Mesendoderm (in vitro differentiated cells): ENCODE measurements around the gene MTFR1L.

Source experiments
- DNase-seq: peaks from one replicate; pipeline ENCODE4 v3.0.0; 2013
- H2AK5ac ChIP-seq: 2 replicates; pipeline ENCODE4 v1.6.1; 2013; ENCODE audit warnings: low read length, inconsistent platforms
- H2BK120ac ChIP-seq: 2 replicates; pipeline ENCODE4 v1.6.1; 2013; ENCODE audit warnings: low read depth, mild to moderate bottlenecking, low read length, moderate library complexity, mixed read lengths
- H2BK15ac ChIP-seq: replicated peaks from 2 replicates; pipeline ENCODE4 v1.6.1; 2013; ENCODE audit warnings: low read depth, mild to moderate bottlenecking, moderate library complexity
- H2BK5ac ChIP-seq: 2 replicates; pipeline ENCODE4 v1.6.1; 2013; ENCODE audit warnings: low read length, inconsistent platforms
- H3K18ac ChIP-seq: 2 replicates; pipeline ENCODE4 v1.6.1; 2013; ENCODE audit warnings: mild to moderate bottlenecking, low read length, mixed read lengths
- H3K23ac ChIP-seq: one replicate; pipeline ENCODE4 v1.6.1; 2013; ENCODE audit warnings: low read length
- H3K27ac ChIP-seq: 2 replicates; pipeline ENCODE4 v1.5.1; 2013; ENCODE audit warnings: low read depth, mild to moderate bottlenecking, inconsistent platforms, low read length, moderate library complexity
- H3K27me3 ChIP-seq: 2 replicates; pipeline ENCODE4 v1.6.1; 2013; ENCODE audit warnings: low read length, control low read depth, mild to moderate bottlenecking, inconsistent platforms; ENCODE audit not compliant: insufficient read depth, poor library complexity
- H3K36me3 ChIP-seq: 2 replicates; pipeline ENCODE4 v1.6.1; 2013; ENCODE audit warnings: low read length, inconsistent platforms; ENCODE audit not compliant: control insufficient read depth, insufficient read depth
- H3K4ac ChIP-seq: one replicate; pipeline ENCODE4 v1.6.1; 2013; ENCODE audit warnings: low read depth, mild to moderate bottlenecking, low read length, moderate library complexity
- H3K4me1 ChIP-seq: 2 replicates; pipeline ENCODE4 v1.6.1; 2013; ENCODE audit warnings: low read depth, low read length, inconsistent platforms; ENCODE audit not compliant: control insufficient read depth
- H3K4me2 ChIP-seq: 2 replicates; pipeline ENCODE4 v1.6.1; 2013; ENCODE audit warnings: low read length
- H3K4me3 ChIP-seq: 2 replicates; pipeline ENCODE4 v1.5.1; 2013; ENCODE audit warnings: mild to moderate bottlenecking, low read length
- H3K56ac ChIP-seq: one replicate; pipeline ENCODE4 v1.6.1; 2013; ENCODE audit warnings: low read length
- H3K79me1 ChIP-seq: 2 replicates; pipeline ENCODE4 v1.6.1; 2013; ENCODE audit warnings: low read length, inconsistent platforms
- H3K79me2 ChIP-seq: 2 replicates; pipeline ENCODE4 v1.6.1; 2013; ENCODE audit warnings: mild to moderate bottlenecking, low read length; ENCODE audit not compliant: control insufficient read depth, insufficient read depth
- H3K9ac ChIP-seq: 2 replicates; pipeline ENCODE4 v1.6.1; 2013; ENCODE audit warnings: low read length, inconsistent platforms
- H4K5ac ChIP-seq: one replicate; pipeline ENCODE4 v1.6.1; 2013; ENCODE audit warnings: low read length
- H4K8ac ChIP-seq: one replicate; pipeline ENCODE4 v1.6.1; 2013; ENCODE audit warnings: low read depth, mild to moderate bottlenecking, control low read depth, low read length, moderate library complexity
- WGBS: extraction: QIAGEN DNeasy Blood & Tissue Kit; methylation state at CpG from one replicate; pipeline ENCODE4 v1.1.7; 2013; ENCODE audit warnings: low lambda C conversion rate, missing lambda C conversion rate; ENCODE audit not compliant: insufficient coverage; ENCODE audit errors: extremely low coverage; 5-methylcytosine and 5-hydroxymethylcytosine counted together

MTFR1L gene

DNA sequence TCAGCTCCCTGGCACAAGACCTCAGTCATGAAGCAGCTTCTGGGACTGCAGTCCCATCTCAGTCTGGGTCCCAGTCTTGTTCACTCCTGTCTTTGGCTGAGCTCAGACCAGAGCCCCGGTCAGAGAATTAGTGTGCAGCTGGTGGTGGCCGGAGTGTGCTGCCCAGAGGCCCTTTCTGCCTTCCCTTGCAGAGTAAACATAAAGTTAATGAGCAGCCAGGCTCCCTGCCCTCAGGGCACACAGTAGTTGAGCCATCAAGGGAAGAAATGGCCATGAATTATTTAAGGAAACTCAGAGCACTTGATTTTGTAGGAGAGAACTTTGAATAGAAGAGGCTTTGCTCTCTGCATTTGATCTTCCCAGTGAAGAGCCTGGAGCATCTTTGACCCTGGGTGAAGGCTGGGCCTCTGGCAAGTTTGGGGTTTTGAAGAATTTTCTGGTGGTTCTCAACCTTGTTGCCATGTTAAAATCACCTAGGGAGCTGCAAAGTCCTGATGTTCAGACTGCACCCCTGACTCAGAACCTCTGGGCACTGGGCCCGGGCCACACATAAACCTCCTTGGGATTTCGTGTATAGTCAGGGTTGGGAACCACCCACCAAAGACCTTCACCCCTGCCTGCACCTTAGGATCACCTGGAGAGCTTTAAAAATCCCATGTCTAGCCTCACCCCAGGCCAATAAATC, 46.2 kb upstream of the MTFR1L start:
- peak; percentile 42 for DNase-seq
- H3K18ac ChIP-seq, result no peak overlapping the region
- H2BK15ac ChIP-seq, result no peak overlapping the region
- no CpG with 5 or more reads among the region's 4 CpGs for WGBS
- no peak overlapping the region for H3K4me3 ChIP-seq
- no peaks in the 10 kb centered on the region for H3K36me3 ChIP-seq
- no peak overlapping the region for H4K5ac ChIP-seq
- H3K9ac ChIP-seq, result no peak overlapping the region
- H2BK5ac ChIP-seq, result no peak overlapping the region
- no peaks in the 10 kb centered on the region for H3K4me1 ChIP-seq
- H3K4ac ChIP-seq, result no peak overlapping the region
- H3K79me2 ChIP-seq, result no peaks in the 10 kb centered on the region
- no peak overlapping the region for H3K27ac ChIP-seq
- H3K56ac ChIP-seq, result no peak overlapping the region
- H2AK5ac ChIP-seq, result no peak overlapping the region
- no peaks in the 10 kb centered on the region for H3K27me3 ChIP-seq
- H4K8ac ChIP-seq, result no peak overlapping the region
- H3K23ac ChIP-seq, result no peak overlapping the region
- no peak overlapping the region for H2BK120ac ChIP-seq
- no peak overlapping the region for H3K4me2 ChIP-seq
- H3K79me1 ChIP-seq, result no peaks in the 10 kb centered on the region

DNA sequence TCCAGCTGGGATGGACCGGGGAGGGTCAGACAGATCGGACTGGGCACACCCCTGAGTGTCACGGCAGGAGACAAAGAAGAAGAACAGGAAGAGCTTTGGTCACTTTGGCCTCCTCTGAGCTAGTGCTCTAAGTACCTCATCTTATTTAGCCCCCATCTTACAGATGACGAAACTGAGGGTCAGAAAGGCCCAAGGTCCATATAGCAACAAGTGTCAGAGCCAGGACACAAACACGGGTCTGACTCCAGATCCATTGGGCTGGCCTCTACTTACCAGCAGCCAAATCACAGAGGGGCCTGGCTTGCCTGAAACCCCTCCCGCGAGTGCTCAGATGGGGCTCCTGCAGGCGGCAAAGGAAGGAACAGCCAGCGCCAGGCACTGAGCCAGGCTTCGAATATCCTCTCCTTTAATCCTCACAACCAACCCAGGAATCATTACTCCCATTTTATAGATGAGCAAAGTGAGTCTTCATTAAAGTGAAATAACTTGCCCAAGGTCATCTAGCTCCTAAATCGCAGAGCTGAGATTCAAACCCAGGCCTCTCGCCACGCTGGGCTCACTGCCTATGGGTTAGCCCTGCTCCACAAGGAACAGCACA, 45.4 kb upstream of the MTFR1L start:
- Histone ChIP-seq H3K9ac (no peak overlapping the region), H3K79me1 (no peaks in the 10 kb centered on the region), H2BK5ac (no peak overlapping the region), H4K5ac (no peak overlapping the region), H3K56ac (no peak overlapping the region), H3K36me3 (no peaks in the 10 kb centered on the region), H3K4me2 (no peak overlapping the region), H3K27ac (no peak overlapping the region), H2AK5ac (no peak overlapping the region), H2BK120ac (no peak overlapping the region), H3K18ac (no peak overlapping the region), H3K4me3 (no peak overlapping the region), H4K8ac (no peak overlapping the region), H3K79me2 (no peaks in the 10 kb centered on the region), H3K23ac (no peak overlapping the region), H2BK15ac (no peak overlapping the region), H3K4me1 (no peaks in the 10 kb centered on the region), H3K4ac (no peak overlapping the region), H3K27me3 (no peaks in the 10 kb centered on the region)
- no peak for DNase-seq
- no CpG with 5 or more reads among the region's 13 CpGs for WGBS

DNA sequence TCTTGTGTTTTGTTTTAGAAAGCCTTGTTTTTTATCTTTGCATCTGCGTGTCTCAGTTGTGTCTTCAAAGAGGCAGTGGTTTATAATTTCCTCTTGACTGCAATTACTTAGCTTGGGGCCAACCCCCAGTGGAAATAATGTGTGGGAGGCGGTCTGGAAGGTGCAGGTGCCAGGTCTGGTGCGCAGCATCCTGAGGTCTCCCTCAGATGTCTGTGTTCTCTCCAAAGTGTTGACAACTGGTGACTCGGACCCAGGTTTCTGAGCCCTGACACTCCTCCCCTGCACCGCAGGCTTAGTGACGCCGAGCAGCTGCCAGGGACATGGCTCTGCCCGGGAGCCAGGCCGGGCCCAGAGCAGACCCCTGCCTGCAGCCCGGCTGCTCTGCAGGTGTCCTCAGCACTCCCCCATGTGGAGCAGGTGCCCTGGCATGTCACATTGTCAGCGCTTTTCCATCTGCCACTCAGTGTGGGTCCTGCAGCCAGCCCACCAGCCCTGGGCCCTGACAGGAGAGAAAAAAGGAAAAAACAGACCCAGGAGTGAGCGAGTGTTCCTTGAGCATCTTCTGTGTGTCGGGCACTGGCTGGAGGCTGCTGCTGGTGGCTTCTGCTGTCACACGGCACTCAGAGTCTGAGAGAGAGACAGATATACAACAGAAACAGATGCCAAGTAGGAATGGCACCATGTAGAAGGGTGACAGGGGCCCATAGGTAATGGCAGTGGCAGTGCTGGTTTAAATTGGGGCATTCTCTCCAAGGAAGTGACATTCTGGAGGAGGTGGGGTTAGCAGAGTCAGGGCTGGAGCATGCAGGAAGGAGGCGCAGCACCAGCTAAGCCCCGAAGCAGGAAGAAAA, 44.6 kb upstream of the MTFR1L start:
- Histone ChIP-seq H2BK5ac (no peak overlapping the region), H3K9ac (no peak overlapping the region), H3K27me3 (no peaks in the 10 kb centered on the region), H3K4ac (no peak overlapping the region), H2AK5ac (no peak overlapping the region), H4K5ac (no peak overlapping the region), H3K4me2 (no peak overlapping the region), H3K4me1 (peaks cover 2% of the 10 kb centered on the region), H3K79me2 (no peaks in the 10 kb centered on the region), H2BK120ac (no peak overlapping the region), H3K36me3 (no peaks in the 10 kb centered on the region), H3K27ac (no peak overlapping the region), H3K4me3 (no peak overlapping the region), H2BK15ac (no peak overlapping the region), H3K56ac (no peak overlapping the region), H4K8ac (no peak overlapping the region), H3K79me1 (no peaks in the 10 kb centered on the region), H3K18ac (no peak overlapping the region), H3K23ac (no peak overlapping the region)
- DNase-seq, result no peak
- no CpG with 5 or more reads among the region's 16 CpGs for WGBS

DNA sequence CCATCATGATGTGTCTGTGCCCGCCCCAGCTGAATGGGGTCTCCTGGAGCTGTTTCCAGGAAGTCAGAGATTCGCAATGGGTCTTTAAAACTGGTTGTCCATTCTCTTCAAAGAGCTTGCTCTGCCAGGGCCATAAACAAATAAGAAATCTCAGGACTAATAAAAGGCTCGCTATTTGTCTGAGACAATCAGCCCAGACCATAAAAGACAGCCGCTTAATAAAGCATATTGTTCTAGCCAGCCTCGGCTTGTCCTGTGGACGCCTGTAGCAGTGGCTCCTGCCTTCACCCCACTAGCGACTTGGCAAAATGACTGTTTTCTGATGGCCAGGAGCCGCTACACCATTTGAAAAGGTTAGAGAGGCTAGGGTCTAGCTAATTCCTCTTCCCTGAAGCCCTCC, 40.4 kb upstream of the MTFR1L start:
- Histone ChIP-seq H3K27me3 (no peaks in the 10 kb centered on the region), H3K4ac (no peak overlapping the region)
- DNase-seq, result no peak

DNA sequence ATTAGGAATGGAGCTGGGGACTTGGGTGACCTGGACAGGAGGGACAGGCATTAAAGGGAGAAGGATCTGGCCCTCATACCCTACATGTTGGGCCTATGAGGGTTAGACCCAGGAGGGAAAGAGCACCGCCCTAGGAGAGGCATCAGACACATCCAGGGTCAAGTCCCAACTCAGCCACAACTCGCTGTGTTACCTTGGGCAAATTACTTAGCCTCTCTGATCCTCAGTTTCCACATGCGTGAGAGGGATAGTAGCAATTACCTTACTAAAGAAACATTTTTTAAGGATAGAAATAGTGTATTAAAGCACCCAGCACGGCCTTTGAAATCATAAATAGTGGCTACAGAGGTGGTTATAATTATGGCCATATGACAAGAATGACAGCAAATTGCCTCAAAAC, 39.9 kb upstream of the MTFR1L start:
- no CpG with 5 or more reads among the region's 4 CpGs for WGBS
- no peaks in the 10 kb centered on the region for H3K36me3 ChIP-seq
- peaks cover 10% of the 10 kb centered on the region for H3K4me1 ChIP-seq
- no peak overlapping the region for H3K23ac ChIP-seq
- no peak overlapping the region for H2BK15ac ChIP-seq
- no peak overlapping the region for H3K4me2 ChIP-seq
- no peaks in the 10 kb centered on the region for H3K27me3 ChIP-seq
- H3K27ac ChIP-seq, result no peak overlapping the region
- H3K4ac ChIP-seq, result no peak overlapping the region
- H4K5ac ChIP-seq, result no peak overlapping the region
- no peaks in the 10 kb centered on the region for H3K79me1 ChIP-seq
- no peak overlapping the region for H3K4me3 ChIP-seq
- peak overlapping the region; percentile 42 for H2BK5ac ChIP-seq
- H3K18ac ChIP-seq, result peak overlapping the region; percentile 33
- H3K56ac ChIP-seq, result no peak overlapping the region
- no peak overlapping the region for H4K8ac ChIP-seq
- H3K9ac ChIP-seq, result peak overlapping the region; percentile 9
- no peak overlapping the region for H2AK5ac ChIP-seq
- DNase-seq, result no peak
- no peak overlapping the region for H2BK120ac ChIP-seq
- no peaks in the 10 kb centered on the region for H3K79me2 ChIP-seq

More for the DNA sequence above, 40.4 kb upstream of the MTFR1L start:
- Histone ChIP-seq H3K79me2 (no peaks in the 10 kb centered on the region), H2AK5ac (no peak overlapping the region), H3K56ac (no peak overlapping the region), H3K9ac (no peak overlapping the region), H3K23ac (no peak overlapping the region), H3K4me1 (peaks cover 10% of the 10 kb centered on the region), H4K5ac (no peak overlapping the region), H2BK120ac (no peak overlapping the region), H3K27ac (no peak overlapping the region), H3K79me1 (no peaks in the 10 kb centered on the region), H3K18ac (peak overlapping the region; percentile 33), H3K4me2 (no peak overlapping the region), H3K36me3 (no peaks in the 10 kb centered on the region), H2BK5ac (no peak overlapping the region), H4K8ac (no peak overlapping the region), H3K4me3 (no peak overlapping the region), H2BK15ac (no peak overlapping the region)
- WGBS, result no CpG with 5 or more reads among the region's 8 CpGs
